WTC11 (cell line): Measurements from ENCODE around the gene ZNF292. TPM values are rescaled to one million over a fixed set of nuclear protein-coding genes. Genes with fewer than 3 reads are reported as not detected.

Experiments used
- ATAC-seq: fragments of 200-7000 bp; cut with Tn5 transposase; 2 replicates; pipeline ENCODE4 v1.10.0; 2021; ENCODE audit warnings: mild to moderate bottlenecking, moderate library complexity
- CTCF ChIA-PET: fragments of 300-600 bp; sonication (Branson Sonifier 250); formaldehyde crosslinking; loops from one replicate; lab custom pipeline; 2021; ENCODE audit warnings: antibody characterized with exemption; lab: Charles Lee
- POLR2A ChIA-PET: fragments of 350-600 bp; sonication (Branson Sonifier 250); formaldehyde crosslinking; loops from one replicate; lab custom pipeline; 2021; ENCODE audit warnings: antibody characterized with exemption; lab: Charles Lee
- DNase-seq: peaks from one replicate; pipeline ENCODE4 v3.0.0; 2021; ENCODE audit warnings: low spot score
- H3K27ac Mint-ChIP-seq: 2 replicates; pipeline ENCODE4 v1.8.0; 2021; ENCODE audit warnings: mixed read lengths
- H3K27me3 Mint-ChIP-seq: 2 replicates; pipeline ENCODE4 v1.8.0; 2021; ENCODE audit warnings: low read depth, mild to moderate bottlenecking, moderate library complexity, mixed read lengths
- H3K36me3 Mint-ChIP-seq: 2 replicates; pipeline ENCODE4 v1.8.0; 2021; ENCODE audit warnings: mixed read lengths
- H3K4me1 Mint-ChIP-seq: 2 replicates; pipeline ENCODE4 v1.8.0; 2022; ENCODE audit warnings: mixed read lengths
- H3K4me3 Mint-ChIP-seq: 2 replicates; pipeline ENCODE4 v1.8.0; 2021; ENCODE audit warnings: mild to moderate bottlenecking, moderate library complexity, mixed read lengths
- H3K9me3 Mint-ChIP-seq: 2 replicates; pipeline ENCODE4 v1.8.0; 2021; ENCODE audit warnings: mixed read lengths
- FOXP1 ChIP-seq: sonication (generic); formaldehyde crosslinking; IDR thresholded peaks from 2 replicates; pipeline ENCODE4 v1.8.0; 2022; ENCODE audit warnings: missing genetic modification reagents, mild to moderate bottlenecking, moderate library complexity, borderline replicate concordance
- HMGA2 ChIP-seq: fragments of 250-450 bp; sonication (Bioruptor Pico); IDR thresholded peaks from 2 replicates; pipeline ENCODE4 v1.4.0; 2021; ENCODE audit warnings: mild to moderate bottlenecking, moderate library complexity
- MXD4 ChIP-seq: fragments of 250-450 bp; sonication (Bioruptor Pico); IDR thresholded peaks from 2 replicates; pipeline ENCODE4 v1.8.0; 2021; ENCODE audit warnings: mild to moderate bottlenecking, moderate library complexity, borderline replicate concordance
- OVOL2 ChIP-seq: fragments of 250-450 bp; sonication (Bioruptor Pico); IDR thresholded peaks from 2 replicates; pipeline ENCODE4 v1.9.0; 2021; ENCODE audit warnings: mild to moderate bottlenecking, borderline replicate concordance
- RORB ChIP-seq: fragments of 250-450 bp; sonication (Bioruptor Pico); IDR thresholded peaks from 2 replicates; pipeline ENCODE4 v1.9.0; 2021; ENCODE audit warnings: mild to moderate bottlenecking
- SP1 ChIP-seq: sonication (generic); formaldehyde crosslinking; conservative IDR thresholded peaks from 2 replicates; pipeline ENCODE4 v1.8.1; 2022; ENCODE audit warnings: missing genetic modification reagents
- TEAD1 ChIP-seq: sonication (generic); formaldehyde crosslinking; IDR thresholded peaks from 2 replicates; pipeline ENCODE4 v1.8.0; 2022; ENCODE audit warnings: mild to moderate bottlenecking, missing genetic modification reagents
- ZNF219 ChIP-seq: sonication (generic); formaldehyde crosslinking; IDR thresholded peaks from 2 replicates; pipeline ENCODE4 v1.8.0; 2023; ENCODE audit warnings: missing genetic modification reagents, mild to moderate bottlenecking, borderline replicate concordance
- ZNF281 ChIP-seq: sonication (generic); formaldehyde crosslinking; IDR thresholded peaks from 2 replicates; pipeline ENCODE4 v1.8.0; 2023; ENCODE audit warnings: mild to moderate bottlenecking, missing genetic modification reagents
- total RNA-seq: library from RNA; stranded (reverse); gene quantifications from 3 replicates; pipeline ENCODE4 v1.2.3, GENCODE V29; 2021
- TF ChIP-seq, protein P1 (sequence below): fragments of 250-450 bp; sonication (Bioruptor Pico); IDR thresholded peaks from 2 replicates; pipeline ENCODE4 v1.9.0; 2021; ENCODE audit warnings: mild to moderate bottlenecking
- TF ChIP-seq, protein P2 (sequence below): fragments of 250-450 bp; sonication (Bioruptor Pico); IDR thresholded peaks from 2 replicates; pipeline ENCODE4 v1.9.0; 2021; ENCODE audit warnings: mild to moderate bottlenecking, borderline replicate concordance
- TF ChIP-seq, protein P3 (sequence below): fragments of 250-450 bp; sonication (Bioruptor Pico); conservative IDR thresholded peaks from 2 replicates; pipeline ENCODE4 v1.9.0; 2021; ENCODE audit warnings: mild to moderate bottlenecking
- TF ChIP-seq, protein P4 (sequence below): sonication (generic); formaldehyde crosslinking; conservative IDR thresholded peaks from 2 replicates; pipeline ENCODE4 v1.8.1; 2022; ENCODE audit warnings: mild to moderate bottlenecking, missing genetic modification reagents

Gene ZNF292
- total RNA-seq, 1 experiment from 2014 or later, result 42.1 TPM

DNA sequence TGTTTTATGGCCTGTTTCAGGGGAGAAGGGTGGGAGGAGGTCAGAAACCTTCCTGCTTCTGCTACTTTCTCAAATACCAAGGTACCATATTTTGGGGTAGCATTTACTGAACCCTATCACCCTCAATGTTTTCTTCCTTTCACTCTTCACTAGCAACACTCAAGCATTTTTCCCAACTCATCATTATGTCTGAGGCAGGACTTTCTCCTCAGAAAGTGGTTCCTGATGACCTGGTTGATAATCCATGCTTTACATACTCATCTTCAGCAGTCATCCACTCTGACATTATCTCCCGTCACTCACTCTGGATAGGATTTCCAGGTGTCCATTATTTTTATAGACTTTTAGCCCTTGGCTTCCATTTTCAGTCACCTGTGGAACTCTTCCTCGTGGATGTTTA is 21.1 kb downstream of the ZNF292 start (continued):
- no peak for TF ChIP-seq ZNF281 (CRISPR knock-in tag)
- TF ChIP-seq, protein P1, sequence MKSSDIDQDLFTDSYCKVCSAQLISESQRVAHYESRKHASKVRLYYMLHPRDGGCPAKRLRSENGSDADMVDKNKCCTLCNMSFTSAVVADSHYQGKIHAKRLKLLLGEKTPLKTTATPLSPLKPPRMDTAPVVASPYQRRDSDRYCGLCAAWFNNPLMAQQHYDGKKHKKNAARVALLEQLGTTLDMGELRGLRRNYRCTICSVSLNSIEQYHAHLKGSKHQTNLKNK (CRISPR knock-in tag), result no peak
- TF ChIP-seq OVOL2, result no peak
- no peak for TF ChIP-seq RORB
- no peak for TF ChIP-seq ZNF219 (CRISPR knock-in tag)
- TF ChIP-seq, protein P2, sequence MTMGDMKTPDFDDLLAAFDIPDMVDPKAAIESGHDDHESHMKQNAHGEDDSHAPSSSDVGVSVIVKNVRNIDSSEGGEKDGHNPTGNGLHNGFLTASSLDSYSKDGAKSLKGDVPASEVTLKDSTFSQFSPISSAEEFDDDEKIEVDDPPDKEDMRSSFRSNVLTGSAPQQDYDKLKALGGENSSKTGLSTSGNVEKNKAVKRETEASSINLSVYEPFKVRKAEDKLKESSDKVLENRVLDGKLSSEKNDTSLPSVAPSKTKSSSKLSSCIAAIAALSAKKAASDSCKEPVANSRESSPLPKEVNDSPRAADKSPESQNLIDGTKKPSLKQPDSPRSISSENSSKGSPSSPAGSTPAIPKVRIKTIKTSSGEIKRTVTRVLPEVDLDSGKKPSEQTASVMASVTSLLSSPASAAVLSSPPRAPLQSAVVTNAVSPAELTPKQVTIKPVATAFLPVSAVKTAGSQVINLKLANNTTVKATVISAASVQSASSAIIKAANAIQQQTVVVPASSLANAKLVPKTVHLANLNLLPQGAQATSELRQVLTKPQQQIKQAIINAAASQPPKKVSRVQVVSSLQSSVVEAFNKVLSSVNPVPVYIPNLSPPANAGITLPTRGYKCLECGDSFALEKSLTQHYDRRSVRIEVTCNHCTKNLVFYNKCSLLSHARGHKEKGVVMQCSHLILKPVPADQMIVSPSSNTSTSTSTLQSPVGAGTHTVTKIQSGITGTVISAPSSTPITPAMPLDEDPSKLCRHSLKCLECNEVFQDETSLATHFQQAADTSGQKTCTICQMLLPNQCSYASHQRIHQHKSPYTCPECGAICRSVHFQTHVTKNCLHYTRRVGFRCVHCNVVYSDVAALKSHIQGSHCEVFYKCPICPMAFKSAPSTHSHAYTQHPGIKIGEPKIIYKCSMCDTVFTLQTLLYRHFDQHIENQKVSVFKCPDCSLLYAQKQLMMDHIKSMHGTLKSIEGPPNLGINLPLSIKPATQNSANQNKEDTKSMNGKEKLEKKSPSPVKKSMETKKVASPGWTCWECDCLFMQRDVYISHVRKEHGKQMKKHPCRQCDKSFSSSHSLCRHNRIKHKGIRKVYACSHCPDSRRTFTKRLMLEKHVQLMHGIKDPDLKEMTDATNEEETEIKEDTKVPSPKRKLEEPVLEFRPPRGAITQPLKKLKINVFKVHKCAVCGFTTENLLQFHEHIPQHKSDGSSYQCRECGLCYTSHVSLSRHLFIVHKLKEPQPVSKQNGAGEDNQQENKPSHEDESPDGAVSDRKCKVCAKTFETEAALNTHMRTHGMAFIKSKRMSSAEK (CRISPR knock-in tag), result no peak
- TF ChIP-seq, protein P3, sequence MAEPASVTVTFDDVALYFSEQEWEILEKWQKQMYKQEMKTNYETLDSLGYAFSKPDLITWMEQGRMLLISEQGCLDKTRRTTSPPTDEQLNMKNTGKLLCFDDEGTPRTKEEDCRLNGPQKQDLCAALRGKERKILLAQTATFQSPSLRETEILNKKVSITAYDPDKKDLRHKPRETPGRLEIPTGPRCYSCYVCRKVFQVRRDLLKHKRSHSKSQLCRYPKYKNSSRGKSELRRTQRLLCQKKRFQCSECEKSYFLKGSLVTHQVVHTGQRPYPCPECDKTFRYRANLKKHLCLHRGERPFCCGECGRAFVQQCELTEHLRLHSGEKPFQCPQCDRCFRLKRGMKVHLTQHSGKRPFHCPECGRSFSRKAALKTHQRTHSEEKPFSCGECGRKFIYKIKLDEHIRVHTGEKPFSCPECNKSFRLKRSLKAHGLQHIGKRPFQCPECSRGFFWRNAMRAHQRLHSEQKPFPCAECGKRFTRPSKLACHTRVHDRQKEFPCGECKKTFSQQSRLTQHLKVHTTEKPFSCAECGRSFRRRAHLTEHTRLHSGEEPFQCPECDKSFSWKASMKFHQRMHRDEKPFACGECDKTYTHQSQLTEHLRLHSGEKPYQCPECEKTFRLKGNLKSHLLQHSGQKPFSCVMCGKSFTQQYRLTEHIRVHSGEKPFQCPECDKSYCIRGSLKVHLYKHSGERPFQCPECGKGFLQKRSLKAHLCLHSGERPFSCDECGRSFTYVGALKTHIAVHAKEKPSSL (CRISPR knock-in tag), result no peak
- TF ChIP-seq MXD4 (CRISPR knock-in tag), result no peak
- TF ChIP-seq SP1 (CRISPR knock-in tag), result no peak

GRCh38 chr6:87180105-87180728 is 24.9 kb downstream of the ZNF292 start:
- peaks cover 89% of the 10 kb centered on the region for H3K4me1 Mint-ChIP-seq
- peak; percentile 45 for ATAC-seq
- ChIA-PET POLR2A (no interaction called here), CTCF (interaction anchor here (0.7 to 1.3 kb wide), 3 partner anchors 34 to 101 kb away, joined by 3 to 4 read pairs (median 3); no protein-coding TSS in a partner anchor)
- peak overlapping the region; percentile 33 for H3K4me3 Mint-ChIP-seq
- H3K9me3 Mint-ChIP-seq, result no peaks in the 10 kb centered on the region
- TF ChIP-seq SP1 (CRISPR knock-in tag), result no peak
- TF ChIP-seq, protein P4, sequence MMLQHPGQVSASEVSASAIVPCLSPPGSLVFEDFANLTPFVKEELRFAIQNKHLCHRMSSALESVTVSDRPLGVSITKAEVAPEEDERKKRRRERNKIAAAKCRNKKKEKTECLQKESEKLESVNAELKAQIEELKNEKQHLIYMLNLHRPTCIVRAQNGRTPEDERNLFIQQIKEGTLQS (CRISPR knock-in tag), result no peak
- peak; percentile 37; the same call in 1 of the 2 replicates for TF ChIP-seq FOXP1 (CRISPR knock-in tag)
- TF ChIP-seq TEAD1 (CRISPR knock-in tag), result 0 out of 2 replicates have a peak, but pooled peaks have one; percentile 11
- no peak for TF ChIP-seq HMGA2 (CRISPR knock-in tag)
- peaks cover 18% of the 10 kb centered on the region; the same call in 1 of the 2 replicates for H3K36me3 Mint-ChIP-seq
- DNase-seq, result no peak
- H3K27me3 Mint-ChIP-seq, result no peaks in the 10 kb centered on the region
- H3K27ac Mint-ChIP-seq, result peak overlapping the region; percentile 82
